ENCODE data around the gene DPP4. TPM values are rescaled to one million over a fixed set of nuclear protein-coding genes. Genes with fewer than 3 reads are reported as not detected.

Gene DPP4
- total and polyA plus RNA-seq, 2 experiments from 2014 or later: 1.5 to 2.8 TPM

DNA sequence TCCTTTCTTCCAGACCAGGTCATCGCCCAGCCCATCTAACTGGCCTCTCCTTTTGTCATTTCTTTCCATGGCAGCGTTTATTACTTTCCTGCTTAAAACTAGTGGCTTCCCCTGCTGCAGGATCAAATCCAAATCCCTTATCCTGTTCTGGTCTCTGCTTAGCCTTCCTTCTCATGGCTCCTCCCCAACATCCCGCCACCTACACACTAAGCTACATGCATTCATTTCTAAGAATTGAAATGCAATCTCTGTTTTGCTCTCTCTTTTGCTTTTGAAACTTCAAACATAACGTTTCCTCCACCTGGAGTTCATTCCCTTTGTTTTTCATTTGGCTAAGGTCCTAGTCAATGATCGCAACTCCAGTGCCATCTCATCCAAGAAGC lies 18.0 kb upstream of the DPP4 start:
- Histone ChIP-seq H4K20me1 (replicated peaks; ENCODE audit: insufficient read depth) (no peaks in the 10 kb centered on the region), H3K4me1 (ENCODE audit: insufficient read depth) (no peaks in the 10 kb centered on the region), H3F3A (replicated peaks; ENCODE audit: low read depth) (no peaks in the 10 kb centered on the region), H2AFZ (peak overlapping the region; percentile 81; the same call in 1 of the 2 replicates), H3K36me3 (ENCODE audit: insufficient read depth) (no peaks in the 10 kb centered on the region), H3K27me3 (ENCODE audit: insufficient read depth) (no peaks in the 10 kb centered on the region), H3K9me2 (ENCODE audit: insufficient read depth) (no peaks in the 10 kb centered on the region), H3K27ac (ENCODE audit: low read depth) (no peak overlapping the region), H3K79me2 (replicated peaks; ENCODE audit: insufficient read depth) (no peaks in the 10 kb centered on the region), H3K4me3 (no peak overlapping the region), H3K4me2 (no peak overlapping the region)
- ATAC-seq: no peak; the same call in 2 of the 3 replicates
- H3K36me3 Mint-ChIP-seq (ENCODE audit: low read depth): no peaks in the 10 kb centered on the region
- no peaks in the 10 kb centered on the region for H3K4me1 Mint-ChIP-seq
- H3K4me3 Mint-ChIP-seq: no peak overlapping the region
- DNase-seq (ENCODE audit: low spot score): no peak
- H3K27ac Mint-ChIP-seq: no peak overlapping the region
- TF ChIP-seq CREB1 (CRISPR knock-in tag; IDR thresholded peaks at IDR 0.05; ENCODE audit: low read depth) (no peak), JUNB (IDR thresholded peaks at IDR 0.05; ENCODE audit: unreplicated experiment) (no peak), EZH2phosphoT487 (IDR thresholded peaks at IDR 0.05; ENCODE audit: unreplicated experiment) (no peak), ZNF114 (CRISPR knock-in tag; IDR thresholded peaks at IDR 0.05) (no peak), POLR2AphosphoS5 (IDR thresholded peaks at IDR 0.05; ENCODE audit: low read depth) (no peak), EZH2 (IDR thresholded peaks at IDR 0.05; ENCODE audit: low read depth, unreplicated experiment) (no peak), NANOG (IDR thresholded peaks at IDR 0.05; ENCODE audit: borderline replicate concordance) (no peak), STAT1 (IDR thresholded peaks at IDR 0.05; ENCODE audit: unreplicated experiment) (no peak), ZNF331 (CRISPR knock-in tag; IDR thresholded peaks at IDR 0.05; ENCODE audit: low read depth) (no peak)
- TF ChIP-seq, protein P1, sequence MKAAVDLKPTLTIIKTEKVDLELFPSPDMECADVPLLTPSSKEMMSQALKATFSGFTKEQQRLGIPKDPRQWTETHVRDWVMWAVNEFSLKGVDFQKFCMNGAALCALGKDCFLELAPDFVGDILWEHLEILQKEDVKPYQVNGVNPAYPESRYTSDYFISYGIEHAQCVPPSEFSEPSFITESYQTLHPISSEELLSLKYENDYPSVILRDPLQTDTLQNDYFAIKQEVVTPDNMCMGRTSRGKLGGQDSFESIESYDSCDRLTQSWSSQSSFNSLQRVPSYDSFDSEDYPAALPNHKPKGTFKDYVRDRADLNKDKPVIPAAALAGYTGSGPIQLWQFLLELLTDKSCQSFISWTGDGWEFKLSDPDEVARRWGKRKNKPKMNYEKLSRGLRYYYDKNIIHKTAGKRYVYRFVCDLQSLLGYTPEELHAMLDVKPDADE (IDR thresholded peaks at IDR 0.05): no peak
- TF ChIP-seq, protein P2, sequence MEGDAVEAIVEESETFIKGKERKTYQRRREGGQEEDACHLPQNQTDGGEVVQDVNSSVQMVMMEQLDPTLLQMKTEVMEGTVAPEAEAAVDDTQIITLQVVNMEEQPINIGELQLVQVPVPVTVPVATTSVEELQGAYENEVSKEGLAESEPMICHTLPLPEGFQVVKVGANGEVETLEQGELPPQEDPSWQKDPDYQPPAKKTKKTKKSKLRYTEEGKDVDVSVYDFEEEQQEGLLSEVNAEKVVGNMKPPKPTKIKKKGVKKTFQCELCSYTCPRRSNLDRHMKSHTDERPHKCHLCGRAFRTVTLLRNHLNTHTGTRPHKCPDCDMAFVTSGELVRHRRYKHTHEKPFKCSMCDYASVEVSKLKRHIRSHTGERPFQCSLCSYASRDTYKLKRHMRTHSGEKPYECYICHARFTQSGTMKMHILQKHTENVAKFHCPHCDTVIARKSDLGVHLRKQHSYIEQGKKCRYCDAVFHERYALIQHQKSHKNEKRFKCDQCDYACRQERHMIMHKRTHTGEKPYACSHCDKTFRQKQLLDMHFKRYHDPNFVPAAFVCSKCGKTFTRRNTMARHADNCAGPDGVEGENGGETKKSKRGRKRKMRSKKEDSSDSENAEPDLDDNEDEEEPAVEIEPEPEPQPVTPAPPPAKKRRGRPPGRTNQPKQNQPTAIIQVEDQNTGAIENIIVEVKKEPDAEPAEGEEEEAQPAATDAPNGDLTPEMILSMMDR (conservative IDR thresholded peaks at IDR 0.05; ENCODE audit: low read depth in 2 of 2): no peak
- TF ChIP-seq, protein P3, sequence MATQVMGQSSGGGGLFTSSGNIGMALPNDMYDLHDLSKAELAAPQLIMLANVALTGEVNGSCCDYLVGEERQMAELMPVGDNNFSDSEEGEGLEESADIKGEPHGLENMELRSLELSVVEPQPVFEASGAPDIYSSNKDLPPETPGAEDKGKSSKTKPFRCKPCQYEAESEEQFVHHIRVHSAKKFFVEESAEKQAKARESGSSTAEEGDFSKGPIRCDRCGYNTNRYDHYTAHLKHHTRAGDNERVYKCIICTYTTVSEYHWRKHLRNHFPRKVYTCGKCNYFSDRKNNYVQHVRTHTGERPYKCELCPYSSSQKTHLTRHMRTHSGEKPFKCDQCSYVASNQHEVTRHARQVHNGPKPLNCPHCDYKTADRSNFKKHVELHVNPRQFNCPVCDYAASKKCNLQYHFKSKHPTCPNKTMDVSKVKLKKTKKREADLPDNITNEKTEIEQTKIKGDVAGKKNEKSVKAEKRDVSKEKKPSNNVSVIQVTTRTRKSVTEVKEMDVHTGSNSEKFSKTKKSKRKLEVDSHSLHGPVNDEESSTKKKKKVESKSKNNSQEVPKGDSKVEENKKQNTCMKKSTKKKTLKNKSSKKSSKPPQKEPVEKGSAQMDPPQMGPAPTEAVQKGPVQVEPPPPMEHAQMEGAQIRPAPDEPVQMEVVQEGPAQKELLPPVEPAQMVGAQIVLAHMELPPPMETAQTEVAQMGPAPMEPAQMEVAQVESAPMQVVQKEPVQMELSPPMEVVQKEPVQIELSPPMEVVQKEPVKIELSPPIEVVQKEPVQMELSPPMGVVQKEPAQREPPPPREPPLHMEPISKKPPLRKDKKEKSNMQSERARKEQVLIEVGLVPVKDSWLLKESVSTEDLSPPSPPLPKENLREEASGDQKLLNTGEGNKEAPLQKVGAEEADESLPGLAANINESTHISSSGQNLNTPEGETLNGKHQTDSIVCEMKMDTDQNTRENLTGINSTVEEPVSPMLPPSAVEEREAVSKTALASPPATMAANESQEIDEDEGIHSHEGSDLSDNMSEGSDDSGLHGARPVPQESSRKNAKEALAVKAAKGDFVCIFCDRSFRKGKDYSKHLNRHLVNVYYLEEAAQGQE (IDR thresholded peaks at IDR 0.05; ENCODE audit: unreplicated experiment): no peak
- TF ChIP-seq, protein P4, sequence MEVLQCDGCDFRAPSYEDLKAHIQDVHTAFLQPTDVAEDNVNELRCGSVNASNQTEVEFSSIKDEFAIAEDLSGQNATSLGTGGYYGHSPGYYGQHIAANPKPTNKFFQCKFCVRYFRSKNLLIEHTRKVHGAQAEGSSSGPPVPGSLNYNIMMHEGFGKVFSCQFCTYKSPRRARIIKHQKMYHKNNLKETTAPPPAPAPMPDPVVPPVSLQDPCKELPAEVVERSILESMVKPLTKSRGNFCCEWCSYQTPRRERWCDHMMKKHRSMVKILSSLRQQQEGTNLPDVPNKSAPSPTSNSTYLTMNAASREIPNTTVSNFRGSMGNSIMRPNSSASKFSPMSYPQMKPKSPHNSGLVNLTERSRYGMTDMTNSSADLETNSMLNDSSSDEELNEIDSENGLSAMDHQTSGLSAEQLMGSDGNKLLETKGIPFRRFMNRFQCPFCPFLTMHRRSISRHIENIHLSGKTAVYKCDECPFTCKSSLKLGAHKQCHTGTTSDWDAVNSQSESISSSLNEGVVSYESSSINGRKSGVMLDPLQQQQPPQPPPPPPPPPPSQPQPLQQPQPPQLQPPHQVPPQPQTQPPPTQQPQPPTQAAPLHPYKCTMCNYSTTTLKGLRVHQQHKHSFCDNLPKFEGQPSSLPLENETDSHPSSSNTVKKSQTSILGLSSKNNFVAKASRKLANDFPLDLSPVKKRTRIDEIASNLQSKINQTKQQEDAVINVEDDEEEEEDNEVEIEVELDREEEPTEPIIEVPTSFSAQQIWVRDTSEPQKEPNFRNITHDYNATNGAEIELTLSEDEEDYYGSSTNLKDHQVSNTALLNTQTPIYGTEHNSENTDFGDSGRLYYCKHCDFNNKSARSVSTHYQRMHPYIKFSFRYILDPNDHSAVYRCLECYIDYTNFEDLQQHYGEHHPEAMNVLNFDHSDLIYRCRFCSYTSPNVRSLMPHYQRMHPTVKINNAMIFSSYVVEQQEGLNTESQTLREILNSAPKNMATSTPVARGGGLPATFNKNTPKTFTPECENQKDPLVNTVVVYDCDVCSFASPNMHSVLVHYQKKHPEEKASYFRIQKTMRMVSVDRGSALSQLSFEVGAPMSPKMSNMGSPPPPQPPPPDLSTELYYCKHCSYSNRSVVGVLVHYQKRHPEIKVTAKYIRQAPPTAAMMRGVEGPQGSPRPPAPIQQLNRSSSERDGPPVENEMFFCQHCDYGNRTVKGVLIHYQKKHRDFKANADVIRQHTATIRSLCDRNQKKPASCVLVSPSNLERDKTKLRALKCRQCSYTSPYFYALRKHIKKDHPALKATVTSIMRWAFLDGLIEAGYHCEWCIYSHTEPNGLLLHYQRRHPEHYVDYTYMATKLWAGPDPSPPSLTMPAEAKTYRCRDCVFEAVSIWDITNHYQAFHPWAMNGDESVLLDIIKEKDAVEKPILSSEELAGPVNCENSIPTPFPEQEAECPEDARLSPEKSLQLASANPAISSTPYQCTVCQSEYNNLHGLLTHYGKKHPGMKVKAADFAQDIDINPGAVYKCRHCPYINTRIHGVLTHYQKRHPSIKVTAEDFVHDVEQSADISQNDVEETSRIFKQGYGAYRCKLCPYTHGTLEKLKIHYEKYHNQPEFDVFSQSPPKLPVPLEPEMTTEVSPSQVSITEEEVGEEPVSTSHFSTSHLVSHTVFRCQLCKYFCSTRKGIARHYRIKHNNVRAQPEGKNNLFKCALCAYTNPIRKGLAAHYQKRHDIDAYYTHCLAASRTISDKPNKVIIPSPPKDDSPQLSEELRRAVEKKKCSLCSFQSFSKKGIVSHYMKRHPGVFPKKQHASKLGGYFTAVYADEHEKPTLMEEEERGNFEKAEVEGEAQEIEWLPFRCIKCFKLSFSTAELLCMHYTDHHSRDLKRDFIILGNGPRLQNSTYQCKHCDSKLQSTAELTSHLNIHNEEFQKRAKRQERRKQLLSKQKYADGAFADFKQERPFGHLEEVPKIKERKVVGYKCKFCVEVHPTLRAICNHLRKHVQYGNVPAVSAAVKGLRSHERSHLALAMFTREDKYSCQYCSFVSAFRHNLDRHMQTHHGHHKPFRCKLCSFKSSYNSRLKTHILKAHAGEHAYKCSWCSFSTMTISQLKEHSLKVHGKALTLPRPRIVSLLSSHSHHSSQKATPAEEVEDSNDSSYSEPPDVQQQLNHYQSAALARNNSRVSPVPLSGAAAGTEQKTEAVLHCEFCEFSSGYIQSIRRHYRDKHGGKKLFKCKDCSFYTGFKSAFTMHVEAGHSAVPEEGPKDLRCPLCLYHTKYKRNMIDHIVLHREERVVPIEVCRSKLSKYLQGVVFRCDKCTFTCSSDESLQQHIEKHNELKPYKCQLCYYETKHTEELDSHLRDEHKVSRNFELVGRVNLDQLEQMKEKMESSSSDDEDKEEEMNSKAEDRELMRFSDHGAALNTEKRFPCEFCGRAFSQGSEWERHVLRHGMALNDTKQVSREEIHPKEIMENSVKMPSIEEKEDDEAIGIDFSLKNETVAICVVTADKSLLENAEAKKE (CRISPR knock-in tag; IDR thresholded peaks at IDR 0.05): no peak
- H3K9me3 Mint-ChIP-seq: no peaks in the 10 kb centered on the region
- H3K27me3 Mint-ChIP-seq (ENCODE audit: insufficient read depth, low read depth, poor library complexity): no peaks in the 10 kb centered on the region

Data from GM23338 (cell line).